ENCODE results near the gene RIN3. TPM values are rescaled to one million over a fixed set of nuclear protein-coding genes. Genes with fewer than 3 reads are reported as not detected.

The RIN3 gene
- total RNA-seq, 1 donor from 2014 or later, result 12.7 TPM

DNA sequence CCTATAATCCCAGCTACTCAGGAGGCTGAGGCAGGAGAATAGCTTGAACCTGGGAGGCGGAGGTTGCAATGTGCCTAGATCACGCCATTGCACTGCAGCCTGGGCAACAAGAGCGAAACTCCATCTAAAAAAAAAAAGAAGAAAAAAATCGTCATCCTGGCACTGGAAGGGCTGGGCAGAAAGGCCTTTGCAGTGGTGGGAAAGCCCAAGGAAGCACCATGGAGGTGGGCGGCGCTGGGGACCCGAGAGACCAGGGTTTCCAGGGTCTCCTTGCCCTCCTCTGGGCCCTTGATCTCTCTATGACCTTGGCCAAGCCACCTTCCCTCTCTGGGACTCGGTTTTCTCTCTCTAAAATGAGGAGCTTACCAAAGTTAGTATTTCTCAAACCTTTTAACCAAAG, 169.5 kb downstream of the RIN3 start:
- H3K27ac Mint-ChIP-seq (ENCODE audit: unreplicated experiment), result no peak overlapping the region
- H3K36me3 Mint-ChIP-seq (ENCODE audit: low read depth), result no peaks in the 10 kb centered on the region
- no peaks in the 10 kb centered on the region for H3K4me1 Mint-ChIP-seq
- H3K9me3 Mint-ChIP-seq, result no peaks in the 10 kb centered on the region
- no peak for DNase-seq (ENCODE audit: low read depth, low spot score)
- TF ChIP-seq, protein P1, sequence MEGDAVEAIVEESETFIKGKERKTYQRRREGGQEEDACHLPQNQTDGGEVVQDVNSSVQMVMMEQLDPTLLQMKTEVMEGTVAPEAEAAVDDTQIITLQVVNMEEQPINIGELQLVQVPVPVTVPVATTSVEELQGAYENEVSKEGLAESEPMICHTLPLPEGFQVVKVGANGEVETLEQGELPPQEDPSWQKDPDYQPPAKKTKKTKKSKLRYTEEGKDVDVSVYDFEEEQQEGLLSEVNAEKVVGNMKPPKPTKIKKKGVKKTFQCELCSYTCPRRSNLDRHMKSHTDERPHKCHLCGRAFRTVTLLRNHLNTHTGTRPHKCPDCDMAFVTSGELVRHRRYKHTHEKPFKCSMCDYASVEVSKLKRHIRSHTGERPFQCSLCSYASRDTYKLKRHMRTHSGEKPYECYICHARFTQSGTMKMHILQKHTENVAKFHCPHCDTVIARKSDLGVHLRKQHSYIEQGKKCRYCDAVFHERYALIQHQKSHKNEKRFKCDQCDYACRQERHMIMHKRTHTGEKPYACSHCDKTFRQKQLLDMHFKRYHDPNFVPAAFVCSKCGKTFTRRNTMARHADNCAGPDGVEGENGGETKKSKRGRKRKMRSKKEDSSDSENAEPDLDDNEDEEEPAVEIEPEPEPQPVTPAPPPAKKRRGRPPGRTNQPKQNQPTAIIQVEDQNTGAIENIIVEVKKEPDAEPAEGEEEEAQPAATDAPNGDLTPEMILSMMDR (conservative IDR thresholded peaks at IDR 0.05), result no peak
- no peak overlapping the region for H3K4me3 Mint-ChIP-seq
- H3K27me3 Mint-ChIP-seq (ENCODE audit: low read depth), result peaks cover 3% of the 10 kb centered on the region

- Mint-ChIP-seq H3K27me3 (ENCODE audit: low read depth) (peaks cover 14% of the 10 kb centered on the region), H3K9me3 (no peaks in the 10 kb centered on the region), H3K4me3 (no peak overlapping the region), H3K36me3 (ENCODE audit: low read depth) (no peaks in the 10 kb centered on the region), H3K27ac (ENCODE audit: unreplicated experiment) (no peak overlapping the region), H3K4me1 (no peaks in the 10 kb centered on the region)
- TF ChIP-seq, protein P1 (conservative IDR thresholded peaks at IDR 0.05), result no peak
- no peak for DNase-seq (ENCODE audit: low read depth, low spot score)
Observed at GRCh38 chr14:92684801-92685560, 171.4 kb downstream of the RIN3 start.

- TF ChIP-seq, protein P1 (conservative IDR thresholded peaks at IDR 0.05), result no peak
- H3K27ac Mint-ChIP-seq (ENCODE audit: unreplicated experiment), result no peak overlapping the region
- no peaks in the 10 kb centered on the region for H3K4me1 Mint-ChIP-seq
- peaks cover 16% of the 10 kb centered on the region for H3K27me3 Mint-ChIP-seq (ENCODE audit: low read depth)
- no peak for DNase-seq (ENCODE audit: low read depth, low spot score)
- H3K9me3 Mint-ChIP-seq, result no peaks in the 10 kb centered on the region
- no peaks in the 10 kb centered on the region for H3K36me3 Mint-ChIP-seq (ENCODE audit: low read depth)
- H3K4me3 Mint-ChIP-seq, result no peak overlapping the region
Observed at GRCh38 chr14:92685784-92686355, 172.3 kb downstream of the RIN3 start.

- TF ChIP-seq, protein P1 (conservative IDR thresholded peaks at IDR 0.05), result no peak
- peaks cover 16% of the 10 kb centered on the region for H3K27me3 Mint-ChIP-seq (ENCODE audit: low read depth)
- no peak for DNase-seq (ENCODE audit: low read depth, low spot score)
- H3K4me3 Mint-ChIP-seq, result no peak overlapping the region
- H3K27ac Mint-ChIP-seq (ENCODE audit: unreplicated experiment), result no peak overlapping the region
- no peaks in the 10 kb centered on the region for H3K4me1 Mint-ChIP-seq
- H3K36me3 Mint-ChIP-seq (ENCODE audit: low read depth), result no peaks in the 10 kb centered on the region
- no peaks in the 10 kb centered on the region for H3K9me3 Mint-ChIP-seq
Observed at GRCh38 chr14:92686411-92686899, 172.9 kb downstream of the RIN3 start.

- no peak overlapping the region for H3K27ac Mint-ChIP-seq (ENCODE audit: unreplicated experiment)
- DNase-seq (ENCODE audit: low read depth, low spot score), result peak; percentile 94
- H3K4me1 Mint-ChIP-seq, result no peaks in the 10 kb centered on the region
- peak overlapping the region; percentile 23 for H3K4me3 Mint-ChIP-seq
- H3K36me3 Mint-ChIP-seq (ENCODE audit: low read depth), result no peaks in the 10 kb centered on the region
- no peaks in the 10 kb centered on the region for H3K9me3 Mint-ChIP-seq
- TF ChIP-seq, protein P1 (conservative IDR thresholded peaks at IDR 0.05), result peak; percentile 97
- H3K27me3 Mint-ChIP-seq (ENCODE audit: low read depth), result peaks cover 16% of the 10 kb centered on the region
Observed at GRCh38 chr14:92686900-92687427, 173.4 kb downstream of the RIN3 start.

All from neural crest cell (in vitro differentiated cells).